A549 (cell line): Measurements from ENCODE around the gene ADNP2. TPM values are rescaled to one million over a fixed set of nuclear protein-coding genes. Genes with fewer than 3 reads are reported as not detected.

Source experiments
- ATAC-seq, 2 experiments: fragments of 200-7000 bp in 1 of 2; fragments of >200 bp in 1 of 2; cut with Nextera tagmentation in 1 of 2; cut with Tn5 transposase in 1 of 2; 3 replicates each; pipeline versions ENCODE4 v1.8.0 to v1.9.1; 2018 to 2020; ENCODE audit warnings: mild to moderate bottlenecking in 1 of 2, moderate library complexity in 1 of 2
- CTCF ChIA-PET: fragments of 300-600 bp; sonication (Branson Sonifier 250); formaldehyde crosslinking; extraction: SDS; loops from one replicate; lab custom pipeline; 2021; ENCODE audit warnings: antibody characterized with exemption, inconsistent platforms; lab: Yijun Ruan, JAX
- POLR2A ChIA-PET: fragments of 350-600 bp; formaldehyde crosslinking; extraction: SDS; loops from one replicate; lab custom pipeline; 2021; ENCODE audit warnings: antibody characterized with exemption, inconsistent platforms; lab: Yijun Ruan, JAX
- DNase-seq, 2 experiments: peaks; one replicate each; pipeline versions ENCODE4 v3.0.0 to v3.0.0-alpha.2; 2011 to 2016; ENCODE audit warnings: low read depth in 1 of 2, low spot score in 1 of 2
- FAIRE-seq: peaks from 2 replicates; lab custom pipeline; 2011; peaks lifted over from hg19 to GRCh38; lab: Jason Lieb, UNC
- H3K27ac ChIP-seq, 2 experiments: fragments of >200 bp; sonication (Bioruptor Twin); formaldehyde crosslinking; 3 replicates each; pipeline ENCODE4 v1.5.1; 2016 to 2017
- H3K4me1 ChIP-seq: fragments of >200 bp; sonication (Bioruptor Twin); formaldehyde crosslinking; 3 replicates; pipeline ENCODE4 v1.6.1; 2016
- H3K4me2 ChIP-seq: fragments of >200 bp; sonication (Bioruptor Twin); formaldehyde crosslinking; 3 replicates; pipeline ENCODE4 v1.6.1; 2016
- H3K4me3 ChIP-seq: fragments of >200 bp; sonication (Bioruptor Twin); formaldehyde crosslinking; 3 replicates; pipeline ENCODE4 v1.5.1; 2016
- H3K9me3 ChIP-seq: fragments of >200 bp; sonication (Bioruptor Twin); formaldehyde crosslinking; 3 replicates; pipeline ENCODE4 v1.6.1; 2016
- BHLHE40 ChIP-seq: IDR thresholded peaks from 2 replicates; pipeline ENCODE4 v1.6.1; 2012; ENCODE audit warnings: low read depth, low read length, inconsistent platforms
- CBX8 ChIP-seq: fragments of 200-600 bp; sonication (generic); IDR thresholded peaks from 2 replicates; pipeline ENCODE4 v1.6.1; 2016
- CHD2 ChIP-seq: fragments of 150-350 bp; IDR thresholded peaks from 2 replicates; pipeline ENCODE4 v1.6.1; 2014; ENCODE audit warnings: low read length; ENCODE audit not compliant: partially characterized antibody
- FOSL2 ChIP-seq, 2 experiments: fragments of 450-650 bp in 1 of 2; fragments of >200 bp in 1 of 2; sonication (Bioruptor Twin) in 1 of 2; formaldehyde crosslinking; IDR thresholded peaks; 2 replicates each; pipeline versions ENCODE4 v1.5.0 to v1.6.1; 2016 to 2020; ENCODE audit warnings: mild to moderate bottlenecking in 1 of 2, moderate library complexity in 1 of 2
- FOXS1 ChIP-seq: fragments of 250-450 bp; sonication (Bioruptor Pico); IDR thresholded peaks from 2 replicates; pipeline ENCODE4 v1.5.0; 2020; ENCODE audit warnings: mild to moderate bottlenecking, moderate library complexity
- HDAC2 ChIP-seq: fragments of 200-600 bp; sonication (generic); IDR thresholded peaks from 2 replicates; pipeline ENCODE4 v1.6.1; 2016
- HEYL ChIP-seq: fragments of 250-450 bp; sonication (Bioruptor Pico); IDR thresholded peaks from 2 replicates; pipeline ENCODE4 v1.8.0; 2021; ENCODE audit warnings: mild to moderate bottlenecking, moderate library complexity
- HOXB13 ChIP-seq: fragments of 250-450 bp; sonication (Bioruptor Pico); IDR thresholded peaks from 2 replicates; pipeline ENCODE4 v1.5.0; 2020; ENCODE audit warnings: low read depth, mild to moderate bottlenecking, moderate library complexity
- JUNB ChIP-seq: fragments of >200 bp; sonication (Bioruptor Twin); formaldehyde crosslinking; IDR thresholded peaks from 2 replicates; pipeline ENCODE4 v1.6.1; 2016
- KDM1A ChIP-seq: fragments of 200-600 bp; sonication (generic); IDR thresholded peaks from 2 replicates; pipeline ENCODE4 v1.6.1; 2016; ENCODE audit warnings: low read depth, mild to moderate bottlenecking
- KDM5A ChIP-seq: fragments of 200-600 bp; sonication (generic); IDR thresholded peaks from 2 replicates; pipeline ENCODE4 v1.6.1; 2016; ENCODE audit warnings: antibody characterized with exemption, mild to moderate bottlenecking
- MAFK ChIP-seq: fragments of 450-650 bp; IDR thresholded peaks from 2 replicates; pipeline ENCODE4 v1.6.1; 2014; ENCODE audit not compliant: partially characterized antibody
- MYC ChIP-seq: IDR thresholded peaks from 2 replicates; pipeline ENCODE4 v1.6.1; 2012; ENCODE audit warnings: mild to moderate bottlenecking, inconsistent platforms, low read length, improper control_type of control experiment, borderline replicate concordance
- NFE2L2 ChIP-seq: fragments of 150-350 bp; conservative IDR thresholded peaks from 2 replicates; pipeline ENCODE4 v1.6.1; 2014; ENCODE audit warnings: low read length
- NR3C1 ChIP-seq: fragments of >200 bp; sonication (Bioruptor Twin); formaldehyde crosslinking; IDR thresholded peaks from 3 replicates; pipeline ENCODE4 v1.6.1; 2017
- PHF8 ChIP-seq: fragments of 200-600 bp; sonication (generic); IDR thresholded peaks from 2 replicates; pipeline ENCODE4 v1.6.1; 2016; ENCODE audit warnings: low read depth, mild to moderate bottlenecking, antibody characterized with exemption, moderate library complexity, borderline replicate concordance
- RAD21 ChIP-seq, 2 experiments: fragments of >200 bp in 1 of 2; sonication (Bioruptor Twin) in 1 of 2; formaldehyde crosslinking in 1 of 2; IDR thresholded peaks in 1 of 2; conservative IDR thresholded peaks in 1 of 2; 2 replicates in 1 of 2; 3 replicates in 1 of 2; pipeline ENCODE4 v1.6.1; 2012 to 2018; ENCODE audit warnings: inconsistent platforms in 1 of 2
- RARB ChIP-seq: fragments of 250-450 bp; sonication (Bioruptor Pico); IDR thresholded peaks from 2 replicates; pipeline ENCODE4 v1.8.0; 2021; ENCODE audit warnings: mild to moderate bottlenecking, moderate library complexity
- RCOR1 ChIP-seq: fragments of 150-350 bp; IDR thresholded peaks from 2 replicates; pipeline ENCODE4 v1.6.1; 2014; ENCODE audit warnings: antibody characterized with exemption, low read length, low read depth
- SMC3 ChIP-seq: fragments of >200 bp; sonication (Bioruptor Twin); formaldehyde crosslinking; IDR thresholded peaks from 3 replicates; pipeline ENCODE4 v1.6.1; 2018; ENCODE audit warnings: inconsistent platforms
- SREBF2 ChIP-seq: fragments of 450-650 bp; IDR thresholded peaks from 2 replicates; pipeline ENCODE4 v1.6.1; 2014; ENCODE audit warnings: mild to moderate bottlenecking, moderate library complexity
- TFCP2L1 ChIP-seq: fragments of 250-450 bp; sonication (Bioruptor Pico); IDR thresholded peaks from 2 replicates; pipeline ENCODE4 v1.5.0; 2021; ENCODE audit warnings: mild to moderate bottlenecking
- TP53 ChIP-seq: fragments of 250-450 bp; sonication (Bioruptor Pico); IDR thresholded peaks from 2 replicates; pipeline ENCODE4 v1.5.0; 2021; ENCODE audit warnings: mild to moderate bottlenecking, moderate library complexity
- ZFP36 ChIP-seq: fragments of 450-650 bp; IDR thresholded peaks from 2 replicates; pipeline ENCODE4 v1.6.1; 2014; ENCODE audit warnings: borderline replicate concordance; ENCODE audit not compliant: partially characterized antibody
- ZNF302 ChIP-seq: fragments of 250-450 bp; sonication (Bioruptor Pico); IDR thresholded peaks from 2 replicates; pipeline ENCODE4 v1.9.0; 2021; ENCODE audit warnings: inconsistent platforms, mild to moderate bottlenecking, moderate library complexity
- ZSCAN20 ChIP-seq: fragments of 250-450 bp; sonication (Bioruptor Pico); IDR thresholded peaks from 2 replicates; pipeline ENCODE4 v1.8.0; 2022; ENCODE audit warnings: mild to moderate bottlenecking, moderate library complexity
- WGBS: methylation state at CpG from one replicate; pipeline ENCODE4 v1.1.6; 2017; ENCODE audit errors: missing lambda C conversion rate; 5-methylcytosine and 5-hydroxymethylcytosine counted together
- polyA plus RNA-seq, 4 experiments: library from polyadenylated mRNA; depleted of rRNA in 3 of 4; stranded (reverse); fragments of >200 nt; fragmentation: RNase III in 1 of 4; extraction: RNeasy Plus Mini Kit Qiagen cat#74134 plus additional on column Dnase treatment in 1 of 4; gene quantifications; 2 replicates in 3 of 4; 3 replicates in 1 of 4; pipeline ENCODE4 v1.2.3, GENCODE V29; 2011 to 2017
- TF ChIP-seq, protein P1 (sequence below): fragments of 250-450 bp; sonication (Bioruptor Pico); IDR thresholded peaks from 2 replicates; pipeline ENCODE4 v1.5.0; 2020; ENCODE audit warnings: low read depth, mild to moderate bottlenecking, moderate library complexity
- TF ChIP-seq, protein P2 (sequence below): fragments of >200 bp; sonication (Bioruptor Twin); formaldehyde crosslinking; IDR thresholded peaks from 3 replicates; pipeline ENCODE4 v1.5.1; 2016

ADNP2 gene
- polyA plus RNA-seq, 2 of the 4 experiments (the other 2 are of a cell fraction), result 9.8 to 9.9 TPM

DNA sequence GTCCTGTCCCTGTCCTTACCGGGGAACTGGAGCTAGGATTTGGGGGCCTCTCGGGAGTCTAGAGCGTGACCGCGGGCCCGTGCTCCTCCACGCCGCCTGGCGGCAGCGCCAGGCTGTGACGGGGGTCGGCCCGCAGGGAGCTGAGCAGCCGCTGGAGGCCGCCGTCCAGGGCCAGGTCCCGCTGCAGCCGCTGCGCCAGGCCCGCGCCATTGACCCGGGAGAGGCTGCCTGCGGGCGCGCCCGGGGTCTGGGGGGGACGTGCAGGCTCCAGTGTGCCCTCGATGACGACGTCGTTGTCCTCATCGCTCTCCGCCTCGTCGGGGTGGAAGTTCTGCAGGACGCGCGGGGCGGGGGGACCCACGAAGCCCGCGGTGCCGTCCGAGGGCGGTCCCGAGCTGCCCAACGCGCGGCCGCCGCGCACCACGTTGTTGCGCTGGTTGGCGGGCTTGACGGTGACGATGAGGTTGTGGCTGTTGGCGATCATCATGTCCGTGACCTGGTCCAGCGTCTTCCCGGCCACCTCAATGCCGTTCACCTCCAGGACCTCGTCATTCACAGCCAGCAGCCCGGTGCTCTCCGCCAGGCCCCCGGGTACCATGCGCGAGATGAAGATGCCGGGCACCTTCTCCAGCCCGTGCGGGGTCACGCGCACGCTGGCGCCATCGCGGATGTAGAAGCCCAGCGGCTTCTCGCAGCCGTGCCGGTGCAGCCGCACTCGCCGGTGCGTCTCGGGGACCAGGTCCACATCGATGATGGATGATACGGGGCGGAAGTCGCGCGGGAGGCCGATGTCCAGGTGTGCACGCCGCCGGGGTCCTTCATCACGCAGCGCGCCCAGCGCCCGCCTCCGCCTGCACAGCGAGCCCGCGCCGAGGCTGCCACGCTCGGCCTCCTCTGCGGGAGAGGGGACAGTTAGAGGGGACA lies 50.9 kb downstream of the ADNP2 start:
- FAIRE-seq, result no peak
- DNase-seq, result no peak
- ATAC-seq, result no peak
- ChIA-PET POLR2A (no interaction called here), CTCF (interaction anchor here (1.2 kb wide), 1 partner anchor 54 kb away, joined by 3 read pairs; no protein-coding TSS in a partner anchor)
- no peak overlapping the region for H3K4me2 ChIP-seq
- WGBS, result 95% methylated on average over 68 of the region's 109 CpGs
- TF ChIP-seq, protein P1, sequence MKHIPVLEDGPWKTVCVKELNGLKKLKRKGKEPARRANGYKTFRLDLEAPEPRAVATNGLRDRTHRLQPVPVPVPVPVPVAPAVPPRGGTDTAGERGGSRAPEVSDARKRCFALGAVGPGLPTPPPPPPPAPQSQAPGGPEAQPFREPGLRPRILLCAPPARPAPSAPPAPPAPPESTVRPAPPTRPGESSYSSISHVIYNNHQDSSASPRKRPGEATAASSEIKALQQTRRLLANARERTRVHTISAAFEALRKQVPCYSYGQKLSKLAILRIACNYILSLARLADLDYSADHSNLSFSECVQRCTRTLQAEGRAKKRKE (CRISPR knock-in tag), result no peak
- TF ChIP-seq NFE2L2 (no peak), PHF8 (no peak), SMC3 (no peak), TFCP2L1 (no peak)
- H3K4me3 ChIP-seq, result no peak overlapping the region
- H3K4me1 ChIP-seq, result no peaks in the 10 kb centered on the region
- no peaks in the 10 kb centered on the region for H3K9me3 ChIP-seq
- no peak overlapping the region for H3K27ac ChIP-seq

DNA sequence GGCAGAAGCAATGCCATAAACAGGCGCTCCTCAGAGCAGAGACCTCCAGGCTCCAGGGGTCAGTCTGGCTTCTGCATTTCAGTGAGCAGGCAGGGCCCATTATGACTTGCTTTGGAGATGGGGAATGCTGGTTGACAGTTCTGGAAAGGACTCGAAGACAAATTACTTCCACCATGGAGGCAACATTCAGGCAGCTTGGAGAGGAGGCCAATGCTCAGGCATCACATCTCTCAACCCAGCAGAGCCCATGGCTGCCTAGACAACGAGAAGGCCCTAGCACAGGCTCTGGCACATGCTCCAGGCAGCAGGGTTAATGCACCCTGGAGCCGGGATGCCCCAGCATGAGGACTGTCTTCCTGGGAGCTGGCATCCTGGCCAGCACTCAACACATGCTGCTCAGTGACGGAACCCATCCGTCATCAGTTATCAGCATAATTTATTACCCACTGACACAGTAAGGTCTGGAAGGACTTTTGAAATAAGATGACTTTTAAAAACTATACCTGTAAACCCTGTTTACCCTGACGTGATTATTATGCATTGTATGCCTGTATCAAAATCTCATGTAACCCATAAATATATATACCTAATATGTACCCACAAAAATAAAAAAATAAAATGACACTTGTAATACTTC lies 52.8 kb downstream of the ADNP2 start:
- Histone ChIP-seq H3K4me2 (no peak overlapping the region), H3K4me1 (no peaks in the 10 kb centered on the region), H3K4me3 (no peak overlapping the region), H3K9me3 (no peaks in the 10 kb centered on the region), H3K27ac (no peak overlapping the region)
- TF ChIP-seq RAD21 (conservative IDR thresholded peaks at IDR 0.05 in 1 of 2, IDR thresholded peaks at IDR 0.05 in 1 of 2), result no peak
- TF ChIP-seq NR3C1, result no peak
- TF ChIP-seq TP53 (CRISPR knock-in tag), result no peak
- no peak for TF ChIP-seq ZFP36
- TF ChIP-seq HEYL (CRISPR knock-in tag), result no peak
- no peak for TF ChIP-seq HDAC2
- no peak for TF ChIP-seq MYC
- no peak for TF ChIP-seq CHD2
- TF ChIP-seq, protein P2, sequence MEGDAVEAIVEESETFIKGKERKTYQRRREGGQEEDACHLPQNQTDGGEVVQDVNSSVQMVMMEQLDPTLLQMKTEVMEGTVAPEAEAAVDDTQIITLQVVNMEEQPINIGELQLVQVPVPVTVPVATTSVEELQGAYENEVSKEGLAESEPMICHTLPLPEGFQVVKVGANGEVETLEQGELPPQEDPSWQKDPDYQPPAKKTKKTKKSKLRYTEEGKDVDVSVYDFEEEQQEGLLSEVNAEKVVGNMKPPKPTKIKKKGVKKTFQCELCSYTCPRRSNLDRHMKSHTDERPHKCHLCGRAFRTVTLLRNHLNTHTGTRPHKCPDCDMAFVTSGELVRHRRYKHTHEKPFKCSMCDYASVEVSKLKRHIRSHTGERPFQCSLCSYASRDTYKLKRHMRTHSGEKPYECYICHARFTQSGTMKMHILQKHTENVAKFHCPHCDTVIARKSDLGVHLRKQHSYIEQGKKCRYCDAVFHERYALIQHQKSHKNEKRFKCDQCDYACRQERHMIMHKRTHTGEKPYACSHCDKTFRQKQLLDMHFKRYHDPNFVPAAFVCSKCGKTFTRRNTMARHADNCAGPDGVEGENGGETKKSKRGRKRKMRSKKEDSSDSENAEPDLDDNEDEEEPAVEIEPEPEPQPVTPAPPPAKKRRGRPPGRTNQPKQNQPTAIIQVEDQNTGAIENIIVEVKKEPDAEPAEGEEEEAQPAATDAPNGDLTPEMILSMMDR, result no peak
- TF ChIP-seq SREBF2, result no peak
- TF ChIP-seq BHLHE40, result no peak
- no peak for TF ChIP-seq RCOR1
- no peak for TF ChIP-seq KDM1A
- TF ChIP-seq JUNB, result no peak
- ChIA-PET POLR2A (interaction anchor here (1.2 kb wide), 1 partner anchor 14 kb away, joined by 3 read pairs; no protein-coding TSS in a partner anchor), CTCF (interaction anchor here (1.4 to 1.7 kb wide), 2 partner anchors 9 to 10 kb away, joined by 4 to 5 read pairs; no protein-coding TSS in a partner anchor)
- WGBS, result 90% methylated on average over 4 of the region's 7 CpGs
- ATAC-seq (no peak), FAIRE-seq (no peak), DNase-seq (no peak)

DNA sequence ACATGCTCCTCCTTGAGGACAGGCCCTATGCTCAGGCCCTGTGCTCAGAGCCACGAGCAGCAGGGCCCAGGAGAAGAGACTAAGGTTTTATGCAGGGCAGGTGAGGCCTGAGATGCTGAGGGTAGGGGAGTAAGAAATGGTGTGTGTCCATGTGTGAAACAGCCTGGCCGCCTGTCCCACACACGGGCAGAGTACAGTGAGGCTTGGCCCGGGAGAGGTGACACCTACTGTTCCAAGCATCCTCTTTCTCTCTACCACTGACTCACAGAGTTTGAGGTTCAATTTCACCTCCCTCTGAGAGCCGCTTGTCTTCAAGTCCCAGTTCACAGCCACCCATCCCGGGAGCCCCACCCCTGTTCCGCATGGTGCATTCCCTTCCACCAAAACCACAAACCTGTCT lies 54.1 kb downstream of the ADNP2 start:
- H3K4me1 ChIP-seq, result no peaks in the 10 kb centered on the region
- DNase-seq, result no peak
- FAIRE-seq, result no peak
- no peak overlapping the region for H3K27ac ChIP-seq
- no peaks in the 10 kb centered on the region for H3K9me3 ChIP-seq
- ChIA-PET CTCF (no interaction called here), POLR2A (no interaction called here)
- ATAC-seq, result peak in 1 of 2 experiments; percentile 22; a peak in 1 of 6 replicates
- H3K4me2 ChIP-seq, result no peak overlapping the region
- WGBS, result 83% methylated on average over 7 of the region's 7 CpGs
- H3K4me3 ChIP-seq, result no peak overlapping the region
- no peak for TF ChIP-seq FOSL2 (IDR thresholded peaks at IDR 0.05)
- no peak for TF ChIP-seq FOSL2 (CRISPR knock-in tag; IDR thresholded peaks at IDR 0.05)
- TF ChIP-seq, protein P2, result no peak
- no peak for TF ChIP-seq ZNF302 (CRISPR knock-in tag)
- TF ChIP-seq RCOR1, result no peak
- no peak for TF ChIP-seq HOXB13 (CRISPR knock-in tag)
- no peak for TF ChIP-seq MAFK
- no peak for TF ChIP-seq TFCP2L1
- no peak for TF ChIP-seq KDM5A
- no peak for TF ChIP-seq FOXS1 (CRISPR knock-in tag)
- no peak for TF ChIP-seq RAD21 (conservative IDR thresholded peaks at IDR 0.05 in 1 of 2, IDR thresholded peaks at IDR 0.05 in 1 of 2)
- no peak for TF ChIP-seq JUNB
- TF ChIP-seq ZSCAN20 (CRISPR knock-in tag), result no peak
- no peak for TF ChIP-seq RARB (CRISPR knock-in tag)
- TF ChIP-seq CBX8, result no peak
